GM12878 (cell line): ENCODE measurements around the gene VAC14. TPM values are rescaled to one million over a fixed set of nuclear protein-coding genes. Genes with fewer than 3 reads are reported as not detected.

Experiments
- ATAC-seq: fragments of 200-7000 bp; cut with Tn5 transposase; 3 replicates; pipeline ENCODE4 v1.9.1; 2020; ENCODE audit warnings: mild to moderate bottlenecking, moderate library complexity
- BruUV-seq: library from RNA; stranded (reverse); fragments of 400-500 nt; replicated peaks from 2 replicates; lab custom pipeline; 2021; lab: Mats Ljungman, UMichigan
- CTCF ChIA-PET: fragments of 300-600 bp; sonication (Branson Sonifier 250); formaldehyde crosslinking; extraction: SDS; loops from one replicate; lab custom pipeline; 2021; ENCODE audit warnings: inconsistent platforms; lab: Yijun Ruan, JAX
- POLR2A ChIA-PET: fragments of 350-600 bp; formaldehyde crosslinking; extraction: SDS; loops from one replicate; lab custom pipeline; 2021; ENCODE audit warnings: inconsistent platforms; lab: Charles Lee
- RAD21 ChIA-PET: fragments of 300-600 bp; sonication (Branson Sonifier 250); formaldehyde crosslinking; loops from one replicate; lab custom pipeline; 2023; ENCODE audit warnings: antibody characterized with exemption; ENCODE audit not compliant: unreplicated experiment; lab: Charles Lee
- SMC1A ChIA-PET: fragments of 300-600 bp; sonication (Branson Sonifier 250); formaldehyde crosslinking; loops from one replicate; lab custom pipeline; 2023; ENCODE audit not compliant: unreplicated experiment, uncharacterized antibody; lab: Charles Lee
- DNase-seq: peaks from one replicate; pipeline ENCODE4 v3.0.0-alpha.2; 2011; ENCODE audit warnings: low read depth, low spot score
- FAIRE-seq: peaks from 3 replicates; lab custom pipeline; 2011; peaks lifted over from hg19 to GRCh38; lab: Jason Lieb, UNC
- H2AFZ ChIP-seq: 2 replicates; pipeline ENCODE4 v1.6.0; 2011; ENCODE audit warnings: low read depth, low read length, control low read depth; ENCODE audit not compliant: control insufficient read depth
- H3K27ac ChIP-seq: 2 replicates; pipeline ENCODE4 v1.5.1; 2011; ENCODE audit warnings: control low read depth; ENCODE audit not compliant: control insufficient read depth, insufficient read depth
- H3K27me3 ChIP-seq, 2 experiments: replicated peaks in 1 of 2; 2 replicates each; pipeline versions ENCODE4 v1.6.0 to v1.6.1; 2011; ENCODE audit warnings: low read length in 1 of 2; ENCODE audit not compliant: control insufficient read depth in 2 of 2, insufficient read depth in 2 of 2
- H3K36me3 ChIP-seq, 2 experiments: 2 replicates each; pipeline ENCODE4 v1.5.1; 2011; ENCODE audit warnings: low read length in 1 of 2; ENCODE audit not compliant: control insufficient read depth in 2 of 2, insufficient read depth in 2 of 2
- H3K4me1 ChIP-seq: 2 replicates; pipeline ENCODE4 v1.6.1; 2011; ENCODE audit warnings: mild to moderate bottlenecking, low read length, moderate library complexity, mixed read lengths; ENCODE audit not compliant: control insufficient read depth, insufficient read depth
- H3K4me2 ChIP-seq: 2 replicates; pipeline ENCODE4 v1.6.0; 2011; ENCODE audit warnings: control low read depth; ENCODE audit not compliant: control insufficient read depth, insufficient read depth
- H3K4me3 ChIP-seq: fragments of 200-600 bp; sonication (generic); 2 replicates; pipeline ENCODE4 v1.5.1; 2016
- H3K79me2 ChIP-seq: 2 replicates; pipeline ENCODE4 v1.6.0; 2011; ENCODE audit warnings: low read length; ENCODE audit not compliant: control insufficient read depth, insufficient read depth
- H3K9ac ChIP-seq: 2 replicates; pipeline ENCODE4 v1.8.0; 2011; ENCODE audit warnings: low read length, control low read depth, mixed read lengths; ENCODE audit not compliant: control insufficient read depth, insufficient read depth
- H3K9me3 ChIP-seq: replicated peaks from 3 replicates; pipeline ENCODE4 v1.5.1; 2011; ENCODE audit warnings: mild to moderate bottlenecking, low read length; ENCODE audit not compliant: control insufficient read depth, insufficient read depth
- H4K20me1 ChIP-seq: 2 replicates; pipeline ENCODE4 v1.6.0; 2011; ENCODE audit not compliant: control insufficient read depth, insufficient read depth
- CBX3 ChIP-seq: fragments of 200-600 bp; sonication (generic); IDR thresholded peaks from 2 replicates; pipeline ENCODE4 v1.6.1; 2016; ENCODE audit warnings: low read depth, borderline replicate concordance
- CEBPB ChIP-seq, 2 experiments: fragments of 150-350 bp in 1 of 2; IDR thresholded peaks; 2 replicates each; pipeline ENCODE4 v1.6.1; 2012 to 2014; ENCODE audit warnings: low read depth in 2 of 2, low read length in 2 of 2, borderline replicate concordance in 1 of 2, inconsistent platforms in 1 of 2
- CHD4 ChIP-seq: fragments of 200-600 bp; sonication (generic); IDR thresholded peaks from 2 replicates; pipeline ENCODE4 v1.6.1; 2016; ENCODE audit warnings: mild to moderate bottlenecking
- CTCF ChIP-seq, 3 experiments: IDR thresholded peaks in 2 of 3; conservative IDR thresholded peaks in 1 of 3; 2 replicates each; pipeline ENCODE4 v1.5.1; 2011; ENCODE audit warnings: low read depth in 3 of 3, low read length in 3 of 3, mild to moderate bottlenecking in 3 of 3, control low read depth in 2 of 3, moderate library complexity in 2 of 3, inconsistent platforms in 1 of 3, mixed read lengths in 1 of 3; ENCODE audit not compliant: control insufficient read depth in 2 of 3, insufficient read depth in 1 of 3; ENCODE audit errors: extremely low read depth in 1 of 3
- FOXK2 ChIP-seq: fragments of 450-650 bp; IDR thresholded peaks from 2 replicates; pipeline ENCODE4 v1.6.1; 2017; ENCODE audit warnings: mild to moderate bottlenecking, moderate library complexity
- HDAC6 ChIP-seq: fragments of 200-600 bp; sonication (generic); IDR thresholded peaks from one replicate; pipeline ENCODE4 v1.8.0; 2017; ENCODE audit warnings: antibody characterized with exemption; ENCODE audit not compliant: unreplicated experiment
- IKZF1 ChIP-seq: fragments of 450-650 bp; conservative IDR thresholded peaks from 2 replicates; pipeline ENCODE4 v1.6.1; 2017; ENCODE audit warnings: antibody characterized with exemption, mild to moderate bottlenecking
- KDM1A ChIP-seq: fragments of 200-600 bp; sonication (generic); IDR thresholded peaks from 2 replicates; pipeline ENCODE4 v1.6.1; 2016; ENCODE audit warnings: borderline replicate concordance
- MEF2B ChIP-seq: fragments of 450-650 bp; IDR thresholded peaks from 2 replicates; pipeline ENCODE4 v1.6.1; 2018; ENCODE audit warnings: mild to moderate bottlenecking, moderate library complexity; ENCODE audit not compliant: partially characterized antibody, poor library complexity, severe bottlenecking
- MYC ChIP-seq: IDR thresholded peaks from 2 replicates; pipeline ENCODE4 v1.6.1; 2011; ENCODE audit warnings: mild to moderate bottlenecking, low read length, moderate library complexity, inconsistent platforms; ENCODE audit not compliant: insufficient read depth, insufficient replicate concordance, insufficient read length, severe bottlenecking
- POLR2A ChIP-seq: IDR thresholded peaks from 2 replicates; pipeline ENCODE4 v1.6.1; 2011; ENCODE audit warnings: low read depth, mild to moderate bottlenecking, low read length
- RBBP5 ChIP-seq: fragments of 200-600 bp; sonication (generic); conservative IDR thresholded peaks from 2 replicates; pipeline ENCODE4 v1.6.1; 2016
- REST ChIP-seq: IDR thresholded peaks from 2 replicates; pipeline ENCODE4 v1.6.1; 2012; ENCODE audit warnings: mild to moderate bottlenecking, low read depth, low read length
- STAT3 ChIP-seq: IDR thresholded peaks from 2 replicates; pipeline ENCODE4 v1.6.1; 2011; ENCODE audit warnings: low read depth, low read length, improper control_type of control experiment
- TBL1XR1 ChIP-seq: IDR thresholded peaks from 2 replicates; pipeline ENCODE4 v1.6.1; 2012; ENCODE audit warnings: low read depth, low read length, improper control_type of control experiment
- ZBED1 ChIP-seq: IDR thresholded peaks from 2 replicates; pipeline ENCODE4 v1.6.1; 2016; ENCODE audit warnings: borderline replicate concordance
- ZNF622 ChIP-seq: fragments of 450-650 bp; IDR thresholded peaks from 2 replicates; pipeline ENCODE4 v1.6.1; 2017; ENCODE audit warnings: mild to moderate bottlenecking, inconsistent platforms
- WGBS: methylation state at CpG from one replicate; pipeline ENCODE4 v1.1.6; 2016; ENCODE audit warnings: low lambda C conversion rate; ENCODE audit not compliant: insufficient replicate concordance, insufficient coverage; ENCODE audit errors: missing lambda C conversion rate; 5-methylcytosine and 5-hydroxymethylcytosine counted together
- in situ Hi-C: fragments of 300-500 bp; cut with MboI; formaldehyde crosslinking; loops from 9 replicates; pipeline ENCODE4 v1.14.3; 2018; ENCODE audit warnings: mixed read lengths
- intact Hi-C: fragments of 100-400 bp; cut with micrococcal nuclease; formaldehyde crosslinking; loops from one replicate; pipeline ENCODE4 v1.14.2; 2022; ENCODE audit not compliant: unreplicated experiment
- polyA plus RNA-seq, 11 experiments: library from polyadenylated mRNA; depleted of rRNA in 4 of 11; unstranded in 6 of 11; stranded (reverse) in 5 of 11; fragments of >200 nt; fragmentation: Nextera tagmentation in 4 of 11; fragmentation: Illumina TruSeq in 1 of 11; extraction: Ambion mirVana in 4 of 11; extraction: Trizol in 1 of 11; gene quantifications; 1 replicate in 1 of 11; 2 replicates in 10 of 11; pipeline versions ENCODE4 v1.2.1 to v1.2.3, GENCODE V29; 2011 to 2016; ENCODE audit warnings: inconsistent platforms in 2 of 11, missing spikeins in 2 of 11, low read depth in 1 of 11
- total RNA-seq, 4 experiments: library from RNA; depleted of rRNA in 3 of 4; stranded (reverse); fragments of >200 nt in 3 of 4; fragmentation: Illumina TruSeq in 1 of 4; extraction: Trizol in 1 of 4; gene quantifications; 2 replicates each; pipeline versions ENCODE4 v1.2.1 to v1.2.3, GENCODE V29; 2013 to 2021
- TF ChIP-seq, protein P1 (sequence below): fragments of 150-350 bp; IDR thresholded peaks from 2 replicates; pipeline ENCODE4 v1.6.1; 2016; ENCODE audit warnings: low read depth, low read length

Gene VAC14
- total and polyA plus RNA-seq, 10 of the 15 experiments (the other 5 are each of a cell fraction or from before 2014, with no cell fraction given): 1.3 to 45.5 (median 25.5) TPM

DNA sequence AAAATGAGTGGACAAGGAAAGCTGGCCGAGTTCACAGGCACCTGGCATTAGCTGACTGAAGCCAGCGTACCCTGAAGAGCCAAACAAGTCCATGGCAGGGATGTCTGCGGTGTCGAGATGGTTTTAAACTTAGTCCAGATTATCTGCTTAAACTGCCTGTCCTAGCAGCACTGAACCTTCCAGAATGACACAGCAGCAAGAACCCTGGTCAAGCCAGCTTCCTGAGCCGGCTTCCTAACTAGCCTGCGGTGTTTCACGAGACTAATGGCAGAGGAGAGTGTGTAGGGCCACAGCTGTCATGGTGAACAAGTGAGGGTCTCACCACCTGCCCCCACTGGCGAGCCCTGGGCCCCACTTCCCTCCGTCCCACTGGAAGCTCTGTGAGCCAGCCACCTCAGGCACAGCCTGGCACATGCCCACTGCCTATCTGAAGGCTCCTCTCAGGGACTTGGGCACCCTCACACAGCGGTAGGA, 86.3 kb downstream of the VAC14 start:
- Histone ChIP-seq H3K79me2 (no peaks in the 10 kb centered on the region), H3K9me3 (no peaks in the 10 kb centered on the region), H2AFZ (no peak overlapping the region), H3K36me3 (peaks cover 0 to 2% of the 10 kb centered on the region in 2 experiments; a peak in 2 of 4 replicates), H3K27ac (no peak overlapping the region), H3K4me2 (no peak overlapping the region), H3K27me3 (no peaks in the 10 kb centered on the region), H3K9ac (no peak overlapping the region), H3K4me1 (no peaks in the 10 kb centered on the region), H3K4me3 (no peak overlapping the region), H4K20me1 (no peaks in the 10 kb centered on the region)
- RAD21 ChIA-PET: no interaction called here
- BruUV-seq: no TSS peak
- FAIRE-seq (no peak), ATAC-seq (no peak), DNase-seq (no peak)
- POLR2A ChIA-PET: no interaction called here
- SMC1A ChIA-PET: interaction anchor here (0.5 kb wide), 1 partner anchor 1551 kb away, joined by 3 read pairs; no protein-coding TSS in a partner anchor
- 81% methylated on average over 10 of the region's 10 CpGs for WGBS
- CTCF ChIA-PET: no interaction called here
- intact Hi-C loops (no loop called here), in situ Hi-C loops (no loop called here)
- no peak for TF ChIP-seq RBBP5
- TF ChIP-seq ZNF622: no peak
- no peak for TF ChIP-seq POLR2A
- TF ChIP-seq TBL1XR1: no peak
- no peak for TF ChIP-seq ZBED1
- no peak for TF ChIP-seq REST
- TF ChIP-seq, protein P1, sequence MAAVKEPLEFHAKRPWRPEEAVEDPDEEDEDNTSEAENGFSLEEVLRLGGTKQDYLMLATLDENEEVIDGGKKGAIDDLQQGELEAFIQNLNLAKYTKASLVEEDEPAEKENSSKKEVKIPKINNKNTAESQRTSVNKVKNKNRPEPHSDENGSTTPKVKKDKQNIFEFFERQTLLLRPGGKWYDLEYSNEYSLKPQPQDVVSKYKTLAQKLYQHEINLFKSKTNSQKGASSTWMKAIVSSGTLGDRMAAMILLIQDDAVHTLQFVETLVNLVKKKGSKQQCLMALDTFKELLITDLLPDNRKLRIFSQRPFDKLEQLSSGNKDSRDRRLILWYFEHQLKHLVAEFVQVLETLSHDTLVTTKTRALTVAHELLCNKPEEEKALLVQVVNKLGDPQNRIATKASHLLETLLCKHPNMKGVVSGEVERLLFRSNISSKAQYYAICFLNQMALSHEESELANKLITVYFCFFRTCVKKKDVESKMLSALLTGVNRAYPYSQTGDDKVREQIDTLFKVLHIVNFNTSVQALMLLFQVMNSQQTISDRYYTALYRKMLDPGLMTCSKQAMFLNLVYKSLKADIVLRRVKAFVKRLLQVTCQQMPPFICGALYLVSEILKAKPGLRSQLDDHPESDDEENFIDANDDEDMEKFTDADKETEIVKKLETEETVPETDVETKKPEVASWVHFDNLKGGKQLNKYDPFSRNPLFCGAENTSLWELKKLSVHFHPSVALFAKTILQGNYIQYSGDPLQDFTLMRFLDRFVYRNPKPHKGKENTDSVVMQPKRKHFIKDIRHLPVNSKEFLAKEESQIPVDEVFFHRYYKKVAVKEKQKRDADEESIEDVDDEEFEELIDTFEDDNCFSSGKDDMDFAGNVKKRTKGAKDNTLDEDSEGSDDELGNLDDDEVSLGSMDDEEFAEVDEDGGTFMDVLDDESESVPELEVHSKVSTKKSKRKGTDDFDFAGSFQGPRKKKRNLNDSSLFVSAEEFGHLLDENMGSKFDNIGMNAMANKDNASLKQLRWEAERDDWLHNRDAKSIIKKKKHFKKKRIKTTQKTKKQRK: no peak
- no peak for TF ChIP-seq MEF2B
- TF ChIP-seq CTCF (IDR thresholded peaks at IDR 0.05 in 2 of 3, conservative IDR thresholded peaks at IDR 0.05 in 1 of 3; ENCODE audit: control insufficient read depth in 2 of 3, extremely low read depth in 1 of 3, insufficient read depth in 1 of 3, low read depth in 3 of 3, low read length in 3 of 3): no peak
- TF ChIP-seq IKZF1: no peak
- TF ChIP-seq CEBPB (IDR thresholded peaks at IDR 0.05; ENCODE audit: borderline replicate concordance in 1 of 2, low read depth in 2 of 2, low read length in 2 of 2): no peak
- TF ChIP-seq CHD4: no peak
- TF ChIP-seq CBX3: no peak
- no peak for TF ChIP-seq KDM1A
- TF ChIP-seq FOXK2: no peak
- no peak for TF ChIP-seq HDAC6
- no peak for TF ChIP-seq MYC
- TF ChIP-seq STAT3: no peak
